HT-29 (cell line): Measurements from ENCODE around the gene PSMD8. TPM values are rescaled to one million over a fixed set of nuclear protein-coding genes. Genes with fewer than 3 reads are reported as not detected.
"Not testable (repeated sequence)": the region's sequence is repeated elsewhere in the genome, so short reads cannot be mapped to it uniquely, and the experiment has no call there.

ENCODE experiments used
- DNase-seq: peaks from one replicate; pipeline ENCODE4 v3.0.0-alpha.2; 2015; ENCODE audit warnings: low spot score
- total RNA-seq: library from RNA; depleted of rRNA; stranded (reverse); fragments of >200 nt; shearing (Covaris generic); gene quantifications from 2 replicates; pipeline ENCODE4 v1.2.3, GENCODE V29; 2014

The PSMD8 gene
- total RNA-seq, 1 experiment from 2014 or later = 640 TPM

DNA sequence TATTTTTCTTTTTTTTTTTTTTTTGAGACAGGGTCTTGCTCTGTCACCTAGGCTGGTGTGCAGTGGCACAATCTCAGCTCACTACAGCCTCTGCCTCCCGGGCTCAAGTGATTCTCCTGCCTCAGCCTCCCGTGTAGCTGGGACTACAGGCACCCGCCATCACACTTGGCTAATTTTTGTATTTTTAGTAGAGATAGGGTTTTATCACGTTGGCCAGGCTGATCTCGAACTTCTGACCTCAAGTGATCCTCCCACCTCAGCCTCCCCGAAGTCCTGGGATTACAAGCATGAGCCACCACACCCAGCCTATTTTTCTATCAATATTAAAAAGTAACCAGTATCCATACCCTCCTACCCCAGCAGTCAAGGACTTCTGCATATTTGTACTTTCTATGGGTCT lies 36.0 kb downstream of the PSMD8 start:
- DNase-seq = not testable (repeated sequence)

DNA sequence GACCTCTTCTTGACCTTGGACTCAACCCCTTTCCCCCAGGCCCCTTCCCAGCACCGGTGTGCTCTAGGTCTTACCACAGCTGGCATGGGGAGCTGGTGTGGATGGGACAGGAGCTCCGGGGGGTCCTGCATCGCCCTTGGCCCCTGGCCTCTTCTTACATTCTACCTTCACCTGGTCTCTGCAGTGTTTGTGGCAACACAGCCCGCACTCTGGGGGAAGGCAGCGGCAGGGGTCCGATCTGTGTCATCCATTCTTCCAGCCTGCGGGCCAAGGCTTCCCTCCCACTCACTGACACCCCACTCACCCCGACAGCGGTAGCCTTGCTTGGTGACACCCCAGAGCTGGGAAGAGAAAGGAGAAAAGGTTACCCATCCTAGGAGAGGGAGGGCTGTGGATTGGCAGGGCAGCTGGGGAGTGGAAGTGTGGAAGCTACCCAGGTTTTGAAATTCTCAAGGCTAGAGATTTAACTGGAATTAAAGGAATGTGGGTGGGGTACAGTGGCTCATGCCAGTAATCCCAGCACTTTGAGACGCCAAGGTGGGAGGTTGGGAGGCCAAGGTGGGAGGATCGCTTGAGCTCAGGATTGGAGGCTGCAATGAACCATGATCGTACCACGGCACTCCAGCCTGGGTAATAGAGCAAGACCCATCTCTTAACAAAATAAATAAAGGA lies 36.8 kb downstream of the PSMD8 start:
- DNase-seq = no peak

DNA sequence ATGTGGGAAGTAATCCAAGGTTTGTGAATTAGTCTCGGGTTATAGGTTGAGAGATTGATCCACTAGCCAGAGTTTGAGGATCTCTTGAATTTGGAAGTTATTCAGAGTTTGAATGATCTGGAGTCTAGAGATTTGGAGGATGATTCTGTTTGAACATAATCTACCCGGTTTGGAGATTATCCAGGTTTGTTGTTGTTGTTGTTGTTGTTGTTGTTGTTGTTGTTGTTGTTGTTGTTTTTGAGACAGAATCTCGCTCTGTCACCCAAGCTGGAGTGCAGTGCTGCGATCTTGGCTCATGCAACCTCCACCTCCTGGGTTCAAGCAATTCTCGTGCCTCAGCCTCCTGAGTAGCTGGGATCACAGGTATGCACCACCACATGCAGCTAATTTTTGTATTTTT lies 37.5 kb downstream of the PSMD8 start:
- not testable (repeated sequence) for DNase-seq

GRCh38 chr19:38412491-38412890 lies 38.1 kb downstream of the PSMD8 start:
- DNase-seq = no peak

- DNase-seq = no peak
These were observed 38.6 kb downstream of the PSMD8 start for GRCh38 chr19:38412961-38413360.

DNA sequence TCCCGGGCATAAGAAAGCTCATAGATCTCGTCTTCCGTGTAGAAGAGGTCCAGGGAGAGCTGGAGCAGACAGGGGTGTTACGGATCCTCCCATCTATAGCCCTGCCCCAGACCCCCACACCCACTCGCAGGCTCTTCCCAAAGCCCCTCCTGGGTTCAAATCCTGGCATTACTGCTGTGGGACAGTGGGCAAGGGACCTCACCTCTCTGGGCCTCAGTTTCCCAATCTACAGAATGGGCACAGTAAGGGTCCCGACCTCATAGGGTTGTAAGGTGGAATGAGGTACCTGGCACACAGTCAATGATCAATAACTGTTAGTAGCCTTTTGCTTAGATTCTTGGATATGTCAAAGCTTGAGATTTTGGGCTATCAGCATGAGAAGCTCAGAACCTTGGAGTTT lies 39.0 kb downstream of the PSMD8 start:
- DNase-seq = no peak

GRCh38 chr19:38417146-38417543 lies 42.8 kb downstream of the PSMD8 start:
- no peak for DNase-seq

DNA sequence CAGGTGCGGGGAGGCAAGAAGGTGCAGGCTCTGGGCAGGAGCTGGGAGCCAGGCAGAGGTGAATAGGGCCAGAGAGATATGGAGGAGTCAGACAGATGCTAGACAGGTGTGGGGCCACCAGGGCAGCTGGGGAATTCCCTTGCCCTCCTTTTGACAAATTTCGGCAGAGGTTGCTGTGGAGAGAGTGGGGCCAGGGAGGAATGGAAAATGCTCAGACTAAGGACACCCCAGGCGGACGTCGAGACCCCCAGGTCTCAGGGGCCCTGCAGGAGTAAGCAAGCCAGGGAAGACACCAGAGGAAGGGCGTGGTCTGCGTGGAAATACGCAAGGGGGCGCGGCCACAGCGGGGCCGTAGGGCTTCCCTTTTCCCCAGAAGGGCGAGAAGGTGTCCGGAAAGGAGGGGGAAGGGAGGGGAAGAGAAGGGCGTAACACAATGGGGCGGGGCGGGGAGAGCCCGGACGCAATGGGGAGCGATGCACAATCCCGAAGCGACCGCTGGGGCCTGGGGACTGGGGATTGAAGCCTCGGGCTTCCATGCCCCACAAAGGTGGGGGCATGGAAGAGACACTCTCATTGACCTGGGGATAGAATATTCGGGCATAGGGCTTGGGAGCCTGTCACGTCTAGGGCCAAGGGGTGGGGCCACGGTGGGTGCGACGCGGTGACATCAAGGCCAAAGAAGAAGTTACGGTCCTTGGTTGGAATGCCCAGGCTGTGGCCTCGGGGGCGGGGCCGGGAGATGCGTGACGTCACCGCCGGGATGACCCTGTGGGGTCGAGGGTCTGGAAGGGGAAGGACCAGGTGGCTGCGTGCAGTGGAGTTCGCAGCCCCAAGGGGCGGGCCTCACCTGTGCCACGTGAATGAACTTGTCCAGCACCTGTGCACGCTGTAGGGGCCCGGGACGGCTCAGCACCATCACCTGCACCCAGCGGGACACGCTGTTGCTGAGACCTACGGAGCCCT lies 43.5 kb downstream of the PSMD8 start:
- peak; percentile 59 for DNase-seq

- no peak for DNase-seq
These were observed 46.6 kb downstream of the PSMD8 start for GRCh38 chr19:38420935-38421334.

GRCh38 chr19:38421856-38422255 lies 47.5 kb downstream of the PSMD8 start:
- DNase-seq = no peak

GRCh38 chr19:38422438-38422837 lies 48.1 kb downstream of the PSMD8 start:
- no peak for DNase-seq

GRCh38 chr19:38424272-38424671 lies 49.9 kb downstream of the PSMD8 start:
- DNase-seq = no peak

GRCh38 chr19:38425222-38425809 lies 50.9 kb downstream of the PSMD8 start:
- DNase-seq = no peak

- no peak for DNase-seq
These were observed 51.6 kb downstream of the PSMD8 start, which contains the start of gene RASGRP4 for GRCh38 chr19:38425810-38426466. RASGRP4 (minus strand) TSS chr19:38426219; CDS start chr19:38426091, 128 bp downstream.

- DNase-seq = not testable (repeated sequence)
These were observed 52.8 kb downstream of the PSMD8 start for GRCh38 chr19:38427035-38427677.

DNA sequence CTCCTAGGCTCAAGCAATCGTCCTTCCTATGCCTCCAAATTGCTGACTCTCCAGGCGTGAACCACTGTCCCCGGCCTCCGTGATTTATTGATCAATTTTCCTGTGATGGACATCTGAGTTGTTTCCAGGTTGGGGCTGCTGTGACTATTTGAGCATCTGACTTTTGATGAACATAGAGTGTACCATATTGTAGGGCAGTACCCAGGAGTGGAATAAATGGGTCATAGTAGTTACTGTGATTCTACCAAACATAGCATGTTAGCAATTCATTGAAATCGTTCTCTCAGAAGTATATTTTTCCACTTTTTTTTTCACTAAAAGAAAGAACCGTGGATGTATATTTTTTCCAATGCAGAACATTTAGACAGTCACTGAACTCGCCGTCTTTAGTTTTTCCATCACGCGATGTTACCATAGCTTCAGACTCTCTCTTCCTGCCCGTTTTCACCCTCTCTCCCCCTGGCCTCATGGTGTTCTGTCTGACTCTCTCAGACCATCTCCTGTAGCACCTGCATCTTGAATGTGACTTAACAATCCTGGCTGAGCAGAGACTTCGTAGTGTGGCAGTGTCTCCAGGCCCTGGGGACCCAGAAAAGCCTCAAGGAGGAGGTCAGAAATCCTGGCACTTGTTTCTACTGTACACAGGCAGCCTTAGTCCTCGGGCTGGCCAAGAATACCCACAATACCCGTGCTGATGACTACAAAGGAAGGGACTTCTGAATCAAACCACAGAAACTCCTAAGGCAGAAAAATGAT lies 54.9 kb downstream of the PSMD8 start:
- no peak for DNase-seq

DNA sequence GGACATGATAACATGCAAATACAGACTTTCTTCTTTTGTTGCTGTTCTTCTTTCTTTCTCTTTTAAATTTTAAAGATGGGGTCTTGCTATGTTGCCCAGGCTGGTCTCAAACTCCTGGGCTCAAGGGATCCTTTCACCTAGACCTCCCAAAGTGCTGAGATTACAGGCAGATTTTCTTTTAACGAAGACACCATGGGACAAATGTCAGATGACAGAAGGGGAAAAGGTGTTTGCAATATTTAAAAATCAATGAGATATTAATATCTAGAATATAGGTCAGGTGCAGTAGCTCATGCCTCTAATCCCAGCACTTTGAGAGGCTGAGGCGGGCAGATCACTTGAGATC lies 55.4 kb downstream of the PSMD8 start:
- DNase-seq = no peak

GRCh38 chr19:38430931-38431330 lies 56.6 kb downstream of the PSMD8 start:
- no peak for DNase-seq

DNA sequence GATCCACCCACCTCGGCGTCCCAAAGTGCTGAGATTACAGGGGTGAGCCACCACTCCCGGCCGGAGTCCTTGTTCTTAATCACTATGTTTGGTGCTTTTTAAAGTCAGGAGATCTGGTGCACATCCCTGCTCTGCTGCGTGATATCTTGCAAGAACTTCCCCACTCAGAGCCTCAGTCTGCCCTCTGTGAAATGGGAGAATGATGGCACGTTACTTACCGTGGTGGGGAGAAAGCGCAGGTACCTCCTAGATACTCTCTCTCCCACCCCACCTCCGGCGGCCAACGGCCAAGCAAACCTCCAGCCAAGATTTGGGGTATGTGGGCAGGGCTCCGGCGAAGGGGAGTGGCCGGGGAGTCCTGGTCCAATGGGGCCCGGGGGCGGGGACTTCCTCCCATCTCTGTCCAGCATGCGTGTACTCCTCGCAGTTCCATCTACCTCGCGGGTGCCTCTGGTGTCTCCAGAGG lies 58.9 kb downstream of the PSMD8 start, which contains the start of gene RYR1:
RYR1 (plus strand) TSS at position 424 of the 466 bp plus-strand sequence. CDS start 139 bp downstream, outside the sequence.
- no peak for DNase-seq
